NCI-H345 treated with DMSO at 0.1 percent for 48 hours (cell line): ENCODE results near the gene JHY.

Experiments
- DNase-seq: peaks from one replicate; lab custom pipeline; 2025; ENCODE audit not compliant: unreplicated experiment; lab: John Stamatoyannopoulos, UW

Gene JHY

GRCh38 chr11:123006860-123007542, 124.4 kb downstream of the JHY start:
- DNase-seq: no peak
